ENCODE measurements around the gene MBD3.
A peak's percentile ranks its signal among the peaks of the same experiment; 100 is the strongest.

MBD3 gene

DNA sequence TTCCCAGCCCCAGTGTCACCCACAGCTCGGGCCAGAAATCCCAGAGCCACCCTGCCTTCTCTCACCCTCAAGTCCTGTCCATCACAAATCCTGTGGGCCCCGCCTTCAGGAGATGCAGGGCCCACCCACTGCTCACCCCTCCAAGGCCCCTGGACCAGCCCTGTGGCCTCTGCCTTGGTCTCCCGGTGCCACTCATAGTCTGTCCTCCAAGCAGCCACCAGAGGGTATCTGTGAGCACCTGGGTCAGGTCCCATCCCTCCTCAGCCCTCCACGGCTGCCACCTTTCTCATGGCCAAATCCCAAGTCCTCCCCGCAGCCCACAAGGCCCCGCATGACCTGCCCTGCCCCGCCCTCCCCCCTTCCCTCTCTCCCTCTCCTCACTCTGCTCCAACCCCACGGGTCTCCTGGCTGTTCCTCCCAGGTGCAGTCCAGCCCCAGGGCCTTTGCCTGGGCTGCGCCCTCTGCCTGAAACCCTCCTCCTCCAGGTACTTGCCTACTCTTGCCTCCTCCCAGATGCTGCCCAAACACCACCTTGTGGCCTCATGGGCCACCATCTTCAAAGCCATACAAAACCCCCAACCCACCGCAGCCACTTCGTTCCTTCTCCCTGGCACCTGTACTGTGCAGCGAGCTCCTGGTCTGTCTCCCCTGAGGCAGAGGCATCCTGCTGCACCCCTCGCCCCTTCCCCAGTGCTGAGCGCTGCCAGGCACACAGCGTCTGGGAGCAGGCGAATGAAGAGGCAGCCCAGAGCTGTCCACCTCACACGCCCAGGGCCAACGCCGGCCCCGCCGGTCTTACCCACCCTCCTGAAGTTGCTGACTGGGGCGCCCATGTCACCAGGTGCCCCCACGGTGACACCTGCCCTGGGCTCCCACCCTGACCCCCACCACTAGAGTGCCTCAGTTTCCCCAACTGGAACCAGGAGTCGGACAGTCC, 25.8 kb upstream of the MBD3 start:
- peak; percentile 16 to 27 for DNase-seq

DNA sequence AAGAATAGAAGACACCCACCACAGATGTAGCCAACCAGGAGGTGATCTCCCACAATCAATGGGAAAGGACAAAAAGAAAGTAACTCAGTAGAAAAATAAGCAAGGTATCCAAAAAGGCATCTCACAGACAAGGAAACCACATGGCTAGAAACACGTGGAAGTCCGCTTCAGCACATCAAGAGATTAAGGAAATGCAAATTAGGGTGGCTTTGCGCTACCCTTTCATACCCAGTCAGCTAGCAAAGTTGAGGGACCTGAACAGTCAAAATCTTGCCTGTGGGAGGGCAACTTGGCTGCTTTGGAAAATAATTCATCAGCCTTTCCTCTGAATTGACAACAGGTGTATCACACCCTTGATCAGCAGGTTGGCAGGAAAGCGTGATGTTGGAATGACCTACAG, 24.2 kb upstream of the MBD3 start:
- no peak for DNase-seq

DNA sequence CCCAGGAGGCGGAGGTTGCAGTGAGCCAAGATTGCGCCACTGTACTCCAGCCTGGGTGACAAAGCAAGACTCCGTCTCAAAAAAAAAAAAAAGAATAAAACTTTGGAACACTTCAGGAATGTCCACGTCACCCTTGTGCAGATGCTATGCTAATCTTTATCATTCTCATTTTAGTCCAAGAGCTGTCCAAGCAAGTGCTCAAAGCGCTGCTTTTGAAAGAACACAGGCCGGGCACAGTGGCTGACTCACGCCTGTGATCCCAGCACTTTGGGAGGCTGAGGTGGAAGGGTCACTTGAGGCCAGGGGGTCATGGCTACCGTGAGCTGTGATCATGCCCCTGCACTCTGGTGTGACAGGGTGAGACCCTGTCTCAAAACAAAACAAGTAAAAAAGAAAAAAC, 23.7 kb upstream of the MBD3 start:
- DNase-seq = no peak

DNA sequence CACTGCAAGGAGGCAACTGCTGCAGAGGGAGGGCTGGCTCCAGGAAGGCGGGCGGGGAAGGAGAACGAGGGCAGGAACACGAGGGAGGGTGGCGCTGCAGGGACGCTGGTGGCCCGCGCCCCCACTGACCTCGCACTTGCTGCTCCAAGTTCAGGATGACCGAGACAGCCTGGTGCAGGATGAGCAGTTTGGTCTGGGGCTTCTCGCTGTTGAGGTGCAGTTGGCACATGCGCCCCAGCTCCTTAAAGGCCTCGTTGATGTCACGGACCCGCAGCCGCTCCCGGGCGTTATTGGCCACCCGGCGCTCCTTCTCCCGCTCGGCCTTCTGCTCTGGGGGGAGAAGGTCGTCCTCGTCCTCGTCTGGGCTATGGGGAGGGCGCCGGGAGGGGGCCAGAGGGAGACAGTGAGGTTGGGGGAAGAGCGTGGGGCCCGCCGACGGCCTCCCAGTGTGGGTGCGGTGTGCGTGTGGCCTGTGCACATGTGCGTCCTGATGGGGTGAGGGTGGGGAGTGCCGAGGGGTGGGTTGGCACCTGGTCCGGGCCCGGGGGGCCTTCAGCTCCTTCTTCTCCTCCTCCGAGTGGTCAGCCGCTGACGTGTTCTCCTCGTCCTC, 22.6 kb upstream of the MBD3 start:
- DNase-seq = no peak

DNA sequence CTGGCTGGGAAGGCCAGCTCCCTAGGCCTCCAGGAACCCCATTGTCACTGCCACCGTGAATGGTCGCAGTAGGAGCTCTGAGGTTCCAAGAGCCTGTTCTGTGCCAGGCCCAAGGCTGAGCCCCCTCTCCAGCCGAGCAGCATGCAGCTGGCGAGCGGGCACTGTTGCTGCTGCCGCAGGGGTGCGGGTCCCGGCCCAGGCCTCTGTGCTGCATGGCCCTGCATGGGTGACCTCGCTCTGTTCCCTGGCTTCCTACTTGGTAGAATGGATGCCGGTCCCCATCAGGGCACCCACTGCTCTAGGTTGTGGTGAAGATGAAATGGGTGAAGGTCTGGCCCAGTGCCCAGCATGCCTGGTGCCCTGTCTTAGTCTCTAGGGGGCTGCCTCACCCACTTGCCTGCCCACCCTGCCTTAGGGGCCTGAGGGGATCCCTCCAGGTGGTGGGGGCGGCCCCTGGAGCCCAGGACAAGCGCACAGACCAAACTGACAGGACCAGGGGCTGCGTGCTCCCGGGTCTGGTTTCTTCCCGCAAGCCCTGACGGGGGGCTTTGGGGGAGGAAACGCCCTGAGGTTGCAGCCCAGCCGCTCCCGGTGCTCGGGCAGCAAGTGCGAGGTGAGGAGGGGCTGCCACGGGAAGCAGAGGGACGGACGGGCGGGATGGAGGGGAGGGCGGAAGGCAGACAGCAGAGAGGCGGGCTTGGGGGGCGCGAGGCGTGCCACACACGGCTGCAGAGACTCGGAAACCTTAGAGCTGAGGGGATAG, 21.3 kb upstream of the MBD3 start:
- no peak for DNase-seq

DNA sequence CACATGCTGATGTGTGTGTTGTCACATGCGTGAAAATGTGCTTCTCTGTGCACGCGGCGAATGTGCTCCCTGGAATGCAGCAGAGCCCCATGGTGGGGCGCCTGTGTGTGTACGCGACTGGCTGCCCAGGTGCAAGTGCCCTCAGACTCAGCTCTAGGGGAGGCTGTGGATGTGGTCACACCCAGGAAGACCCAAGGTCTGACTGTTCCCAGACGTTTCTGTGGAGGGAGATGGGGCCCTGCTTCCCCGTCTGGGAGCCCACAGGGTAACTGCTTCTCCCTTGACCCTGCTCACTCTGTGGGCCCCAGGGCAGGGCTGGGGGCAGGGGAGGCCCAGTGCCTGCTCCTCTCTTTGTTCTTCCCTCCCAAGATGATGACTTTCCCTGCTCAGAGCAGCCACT, 20.5 kb upstream of the MBD3 start:
- no peak for DNase-seq

DNA sequence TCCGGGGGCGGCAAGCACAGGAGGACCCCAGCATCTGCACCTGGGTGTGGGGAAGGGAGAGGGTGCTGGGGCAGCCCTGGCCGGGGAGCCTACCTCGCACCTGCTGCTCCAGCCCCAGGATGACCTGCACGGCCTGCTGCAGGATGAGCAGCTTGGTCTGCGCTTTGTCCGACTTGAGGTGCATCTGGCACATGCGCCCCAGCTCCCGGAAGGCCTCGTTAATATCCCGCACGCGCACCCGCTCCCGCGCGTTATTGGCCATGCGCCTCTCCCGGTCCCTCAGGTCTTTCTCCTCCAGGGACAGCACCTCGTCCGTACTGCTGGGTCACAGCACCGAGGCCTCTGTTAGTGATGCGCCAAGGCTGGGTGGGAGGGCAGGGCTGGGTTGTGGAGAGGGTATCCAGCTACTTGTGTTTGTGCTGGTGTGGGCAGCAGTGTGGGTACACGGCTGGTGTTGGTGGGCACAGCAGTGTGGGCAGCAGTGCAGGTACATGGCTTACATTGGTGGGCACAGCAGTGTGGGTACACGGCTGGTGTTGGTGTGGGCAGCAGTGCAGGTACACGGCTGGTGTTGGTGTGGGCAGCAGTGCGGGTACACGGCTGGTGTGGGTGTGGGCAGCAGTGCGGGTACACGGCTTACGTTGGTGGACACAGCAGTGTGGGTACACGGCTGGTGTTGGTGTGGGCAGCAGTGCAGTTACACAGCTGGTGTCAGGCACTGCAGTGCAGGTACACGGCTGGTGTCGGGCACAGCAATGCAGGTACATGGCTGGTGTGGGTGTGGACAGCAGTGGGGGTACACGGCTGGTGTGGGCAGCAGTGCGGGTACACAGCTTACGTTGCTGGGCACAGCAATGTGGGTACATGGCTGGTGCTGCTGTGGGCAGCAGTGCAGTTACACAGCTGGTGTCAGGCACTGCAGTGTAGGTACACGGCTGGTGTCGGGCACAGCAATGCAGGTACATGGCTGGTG, 19.7 kb upstream of the MBD3 start:
- DNase-seq = no peak

DNA sequence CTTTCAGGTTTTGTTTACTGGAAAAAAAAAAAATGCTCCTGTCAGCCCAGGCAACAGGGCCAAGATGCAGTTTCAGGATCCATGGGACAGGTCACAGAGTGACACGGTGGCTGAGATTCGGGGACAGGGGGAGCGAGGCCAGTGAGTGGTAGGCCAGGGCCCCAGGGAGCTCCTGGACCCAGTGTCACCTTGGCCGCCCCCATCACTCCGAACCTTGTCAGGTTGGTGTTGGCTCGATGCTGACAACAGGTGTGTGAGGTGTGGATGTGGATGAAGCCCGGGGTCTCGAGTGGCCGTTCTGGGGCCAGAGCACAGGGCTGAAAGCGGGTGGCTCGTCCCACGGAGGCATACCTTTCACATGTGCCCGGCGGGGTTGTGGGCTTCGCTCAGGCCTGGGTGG, 18.7 kb upstream of the MBD3 start:
- no peak for DNase-seq

DNA sequence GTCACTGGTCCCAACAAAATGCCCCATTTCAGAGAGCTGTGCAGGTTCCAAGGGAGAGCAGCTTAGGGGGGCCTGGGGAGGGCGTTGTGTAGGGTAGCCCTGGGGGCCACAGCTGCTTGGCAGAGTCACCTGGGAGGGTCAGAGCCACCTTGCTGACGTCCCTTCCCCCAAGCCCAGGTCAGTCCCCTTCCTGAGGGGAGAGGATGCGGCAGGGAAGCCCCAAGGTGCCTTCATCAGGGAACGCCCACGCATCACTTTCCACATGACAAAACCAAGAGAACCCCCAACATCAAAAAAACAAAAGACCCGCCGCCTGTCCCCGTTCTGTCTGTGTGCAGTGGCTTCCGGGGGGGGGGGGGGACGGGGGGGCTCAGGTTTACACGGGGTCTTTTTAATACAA, 17.9 kb upstream of the MBD3 start:
- no peak for DNase-seq

DNA sequence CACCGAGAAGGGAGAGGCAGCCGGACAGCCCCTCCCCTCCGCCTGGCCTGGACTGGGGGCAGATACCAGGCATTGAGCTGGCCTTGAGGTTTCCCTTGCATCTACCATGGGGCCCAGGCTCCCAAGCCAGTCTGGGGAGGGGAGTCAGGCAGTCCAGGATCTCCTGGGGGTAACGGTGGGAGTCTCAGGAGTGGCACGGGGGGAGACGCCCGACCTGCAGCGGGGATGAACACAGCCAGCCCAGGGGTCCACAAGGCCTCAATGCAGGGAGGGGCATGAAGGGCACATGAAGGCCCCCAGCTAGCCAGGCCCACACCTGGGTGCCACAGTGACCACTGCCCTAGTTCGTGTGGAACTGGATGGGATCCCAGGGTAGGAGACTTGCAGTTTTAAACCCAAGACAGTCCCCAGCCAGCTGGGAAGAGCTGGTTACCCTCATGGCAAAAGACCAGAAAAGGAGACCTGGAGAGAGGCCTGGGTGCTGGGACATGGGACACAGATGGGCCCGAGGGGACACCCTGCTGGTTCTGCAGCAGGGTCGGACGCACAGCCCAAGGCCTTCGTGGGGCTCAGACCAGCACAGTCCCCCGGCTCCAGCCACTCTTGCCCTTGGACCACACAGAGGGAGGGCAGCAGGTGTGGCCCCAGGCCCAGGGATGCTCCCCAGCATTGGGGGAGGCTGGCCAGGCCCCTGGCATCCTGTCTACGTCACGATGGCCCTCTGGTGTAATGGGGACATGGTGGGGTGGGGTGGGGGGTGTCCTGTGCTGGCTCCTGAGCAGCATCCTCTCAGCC, 17.2 kb upstream of the MBD3 start:
- DNase-seq = no peak

DNA sequence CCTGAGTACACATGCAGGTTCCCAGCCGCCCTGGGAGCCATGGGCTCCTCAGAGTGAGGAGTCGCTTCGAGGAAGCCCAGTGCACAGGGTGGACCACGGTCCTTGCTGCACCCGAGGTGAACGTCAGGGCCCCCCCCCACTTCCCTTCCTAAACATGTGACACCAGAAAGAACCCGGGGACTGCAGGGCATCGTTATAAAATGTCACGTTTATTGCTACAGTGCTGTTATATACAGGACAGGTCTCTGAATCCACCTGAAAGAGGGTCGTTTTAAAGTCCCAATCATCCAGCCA, 16.4 kb upstream of the MBD3 start:
- DNase-seq = peak in 1 of 2 donors; percentile 26

DNA sequence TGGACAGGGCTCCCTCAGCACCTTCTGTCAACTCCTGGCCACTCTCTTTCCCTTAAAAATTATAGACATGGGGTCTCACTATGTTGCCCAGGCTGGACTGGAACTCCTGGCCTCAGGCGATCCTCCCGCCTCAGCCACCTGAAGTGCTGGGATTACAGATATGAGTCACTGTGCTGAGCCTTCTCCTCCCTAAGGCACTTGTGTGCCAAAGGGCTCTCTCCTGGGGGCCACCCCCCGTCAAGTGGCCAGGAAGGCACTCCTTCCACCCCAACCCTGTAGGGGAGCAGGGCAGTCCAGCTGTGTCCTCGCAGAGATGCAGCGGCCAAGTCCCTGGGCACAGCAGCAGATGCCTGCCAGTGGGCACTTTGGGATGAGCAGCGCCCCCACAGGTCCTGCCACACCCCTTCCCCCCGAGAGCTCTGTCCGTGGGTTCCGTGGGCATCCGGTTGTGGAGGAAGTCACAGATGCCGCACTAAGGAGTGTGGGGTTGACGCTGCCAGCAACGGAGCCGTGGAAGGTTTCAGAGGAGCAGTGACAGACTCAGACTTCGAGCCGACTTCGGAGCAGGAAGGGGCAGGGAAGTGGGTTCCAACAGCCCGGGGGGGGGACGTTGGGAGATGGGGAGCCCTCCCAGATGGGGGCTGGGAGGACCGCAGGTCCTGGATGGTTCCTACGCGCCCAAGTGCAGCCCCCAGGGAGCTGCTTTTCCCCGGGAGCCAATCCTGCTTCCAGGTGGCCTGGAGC, 15.9 kb upstream of the MBD3 start:
- peak; percentile 17 to 43 for DNase-seq

DNA sequence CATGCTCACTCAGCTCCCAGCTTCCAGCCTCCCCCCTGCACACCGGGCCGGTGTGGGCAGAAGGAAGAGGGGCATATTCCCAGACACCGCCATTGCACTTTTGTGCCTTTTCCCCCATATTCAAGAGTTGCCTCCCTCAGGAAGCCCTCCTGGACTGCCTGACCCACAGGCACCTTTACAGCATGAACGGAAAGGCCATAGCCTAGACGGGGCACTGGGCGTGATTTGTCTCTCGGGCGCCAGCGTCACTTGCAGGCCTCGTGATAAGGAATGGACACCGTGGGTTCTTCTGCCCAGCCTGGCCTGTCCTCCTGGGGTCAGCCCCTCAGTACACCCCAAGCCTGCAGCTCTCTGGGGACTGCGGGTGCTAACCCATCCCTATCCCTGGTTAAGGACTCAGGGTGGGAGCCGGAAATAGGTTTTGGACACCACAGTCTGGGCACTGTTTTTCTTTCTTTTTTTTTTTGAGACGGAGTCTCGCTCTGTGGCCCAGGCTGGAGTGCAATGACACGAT, 13.5 kb upstream of the MBD3 start:
- DNase-seq = no peak

DNA sequence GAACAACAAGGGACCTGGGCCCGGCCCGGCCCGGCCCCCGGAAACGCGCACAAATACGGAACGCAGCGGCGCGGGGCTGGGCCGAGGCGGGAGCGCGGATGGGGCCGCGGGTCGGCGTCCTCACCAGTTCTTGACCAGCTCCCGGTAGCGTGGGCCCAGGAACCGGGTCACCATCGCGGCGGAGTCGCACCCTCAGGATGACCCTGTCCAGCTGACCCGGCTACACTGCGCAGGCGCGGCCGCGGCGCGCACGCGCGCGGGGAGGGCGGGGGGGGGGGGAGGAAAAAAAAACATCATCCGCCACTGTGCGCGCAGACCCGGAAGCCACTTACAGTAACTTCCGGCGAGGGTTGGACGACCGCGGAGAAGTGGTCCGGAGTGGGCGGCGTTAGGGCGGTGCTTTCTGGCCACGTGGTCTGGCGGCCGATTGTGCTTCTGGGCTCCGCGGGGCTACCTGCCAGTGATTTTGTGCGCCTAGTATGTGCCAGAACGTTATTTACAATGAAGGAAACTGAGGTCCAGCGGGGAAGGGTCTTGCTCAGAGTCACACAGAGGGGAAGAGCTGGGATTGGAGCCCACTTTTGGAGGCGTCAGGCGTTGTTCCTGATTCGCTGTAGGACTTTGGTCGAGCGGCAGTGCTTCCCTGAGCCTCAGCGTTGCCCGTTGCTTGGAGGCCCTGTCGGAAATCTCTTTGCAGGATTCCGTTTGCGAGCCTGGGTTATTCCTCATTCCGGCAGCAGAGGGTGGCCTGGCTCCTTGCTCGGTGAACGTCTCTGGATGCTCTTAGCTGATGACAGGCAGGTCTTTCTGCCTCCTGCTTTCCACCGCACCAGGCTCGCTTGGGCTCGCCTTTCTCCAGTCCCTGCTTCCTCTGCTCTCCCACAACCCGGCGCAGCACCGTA, 12.8 kb upstream of the MBD3 start, which contains the start of gene UQCR11:
UQCR11 (minus strand) TSS at position 227 of the 902 bp plus-strand sequence; CDS start at position 174, 53 bp downstream.
- DNase-seq = peak; percentile 92 to 94

DNA sequence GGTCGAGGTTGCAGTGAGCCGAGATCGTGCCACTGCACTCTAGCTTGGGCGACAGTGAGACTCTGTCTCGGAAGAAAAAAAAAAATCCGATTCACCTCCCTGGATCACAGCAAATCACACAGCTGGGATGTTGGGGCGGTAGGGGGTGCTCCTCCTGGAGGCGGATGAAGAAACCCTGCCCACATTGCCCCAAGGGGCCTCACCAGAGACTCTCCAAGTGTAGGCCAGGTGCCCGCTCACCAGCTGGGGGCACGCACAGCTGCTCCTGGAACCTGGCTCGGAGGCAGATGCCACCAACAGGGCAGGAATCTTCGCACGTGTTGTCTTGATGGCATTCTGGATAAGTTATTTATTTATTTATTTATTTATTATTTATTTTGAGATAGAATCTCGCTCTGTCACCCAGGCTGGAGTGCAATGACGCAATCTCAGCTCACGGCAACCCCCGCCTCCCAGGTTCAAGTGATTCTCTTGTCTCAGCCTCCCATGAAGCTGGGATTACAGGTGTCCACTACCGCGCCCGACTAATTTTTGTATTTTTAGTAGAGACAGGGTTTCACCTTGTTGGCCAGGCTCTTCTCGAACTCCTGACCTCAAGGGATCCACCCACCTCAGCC, 9.5 kb upstream of the MBD3 start:
- no peak for DNase-seq

DNA sequence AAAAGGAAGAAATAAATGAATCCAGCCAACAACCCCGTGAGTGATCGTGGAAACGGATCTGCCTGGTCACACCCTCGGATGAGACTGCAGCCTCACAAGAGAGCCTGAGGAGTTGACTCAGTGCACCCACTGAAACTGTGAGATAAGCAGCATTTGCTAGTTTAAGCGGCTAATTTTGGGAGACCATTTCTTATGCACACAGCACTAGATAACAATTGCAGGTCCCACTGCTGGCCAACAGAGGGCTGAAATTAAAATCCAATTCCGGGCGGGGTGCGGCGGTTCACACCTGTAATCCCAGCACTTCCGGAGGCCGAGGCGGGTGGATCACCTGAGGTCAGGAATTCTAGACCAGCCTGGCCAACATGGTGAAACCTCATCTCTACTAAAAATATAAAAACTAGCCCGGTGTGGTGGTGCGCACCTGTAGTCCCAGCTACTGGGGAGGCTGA, 9.0 kb upstream of the MBD3 start:
- no peak for DNase-seq

DNA sequence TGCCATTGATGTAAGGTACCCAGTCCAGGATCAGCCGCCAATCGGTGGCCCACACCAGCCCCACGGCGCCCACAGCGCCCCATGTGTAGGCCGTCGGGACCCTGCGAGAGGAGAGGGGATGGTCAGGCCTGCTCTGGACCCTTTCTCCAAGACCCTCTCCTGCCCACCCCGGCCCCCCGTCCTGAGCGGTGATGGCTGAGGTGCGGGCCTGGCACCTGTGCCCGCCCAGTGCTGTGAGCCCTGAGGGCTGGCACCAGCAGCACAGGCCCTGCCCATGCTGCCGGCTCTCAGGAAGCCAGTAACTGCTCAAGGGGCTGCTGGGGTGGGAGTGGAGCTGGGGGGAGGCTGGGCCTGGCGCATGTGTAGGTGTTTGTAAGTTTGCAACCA, 6.8 kb upstream of the MBD3 start:
- no peak for DNase-seq

DNA sequence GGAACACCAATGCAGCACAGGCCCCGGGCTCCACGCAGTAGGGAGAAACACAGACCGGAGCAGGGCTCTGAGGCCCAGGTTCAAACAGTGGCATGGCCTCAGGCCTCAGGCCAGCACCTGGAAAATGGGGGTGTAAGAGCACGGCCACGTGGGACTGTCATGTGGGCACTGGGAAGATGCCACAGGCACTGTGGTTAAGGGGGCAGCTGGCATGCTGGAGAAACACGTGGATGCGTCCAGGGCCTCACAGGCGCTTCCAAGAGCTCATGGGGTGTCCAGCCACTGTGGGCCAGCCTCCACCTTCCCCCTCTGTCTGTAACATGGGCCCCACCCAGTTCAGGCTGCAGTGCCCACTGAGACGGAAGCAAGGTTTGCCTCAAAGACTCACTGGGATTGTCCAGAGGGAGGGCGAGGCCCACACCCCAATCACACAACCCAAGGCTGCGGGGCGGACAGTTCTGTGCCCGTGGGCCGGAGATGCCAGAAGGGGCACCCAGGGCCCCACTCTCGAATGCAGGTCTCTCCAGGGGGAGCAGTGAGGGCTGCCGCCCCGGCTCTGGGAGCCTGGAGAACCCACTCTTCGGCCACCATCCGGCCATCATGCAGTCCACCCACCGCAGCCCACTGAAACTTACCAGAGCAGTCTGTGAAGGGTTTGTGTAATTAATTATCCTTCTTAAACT, 6.3 kb upstream of the MBD3 start:
- DNase-seq = no peak

DNA sequence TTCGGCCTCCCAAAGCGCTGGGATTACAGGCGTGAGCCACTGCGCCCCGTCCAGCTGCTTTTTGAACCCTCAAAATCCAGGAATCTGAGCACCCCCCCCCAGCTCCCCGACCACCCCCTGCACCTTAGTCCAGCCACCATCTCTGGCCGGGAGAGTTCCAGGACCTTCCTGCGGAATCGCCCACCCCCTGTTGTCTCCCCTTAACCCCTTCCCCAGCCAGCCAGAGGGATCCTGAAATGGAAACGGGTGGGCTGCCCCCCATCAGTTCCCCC, 772 bp upstream of the MBD3 start:
- no peak for DNase-seq
